Ascending aorta (tissue), 2 donors: ENCODE data around the gene PRLR. TPM values are rescaled to one million over a fixed set of nuclear protein-coding genes. Genes with fewer than 3 reads are reported as not detected.

Experiments
- DNase-seq, 2 donors: peaks; one replicate each; pipeline ENCODE4 v3.0.0-alpha.2; 2019; ENCODE audit warnings: low spot score in 2 of 2
- H3K27ac ChIP-seq, 2 donors: fragments of 200-600 bp; sonication (generic); one replicate each; pipeline ENCODE4 v1.5.1; 2016 to 2017; ENCODE audit warnings: mild to moderate bottlenecking in 1 of 2
- H3K27me3 ChIP-seq: fragments of 200-600 bp; sonication (generic); one replicate; pipeline ENCODE4 v1.5.1; 2017
- H3K36me3 ChIP-seq, 2 donors: fragments of 200-600 bp; sonication (generic); one replicate each; pipeline ENCODE4 v1.5.1; 2016
- H3K4me1 ChIP-seq, 2 donors: fragments of 200-600 bp; sonication (generic); one replicate each; pipeline ENCODE4 v1.5.1; 2016 to 2017; ENCODE audit warnings: mild to moderate bottlenecking in 1 of 2
- H3K4me3 ChIP-seq, 2 donors: fragments of 200-600 bp; sonication (generic); one replicate each; pipeline ENCODE4 v1.5.1; 2016 to 2017; ENCODE audit warnings: mild to moderate bottlenecking in 1 of 2
- H3K9me3 ChIP-seq, 2 donors: fragments of 200-600 bp; sonication (generic); one replicate each; pipeline ENCODE4 v1.5.1; 2016
- intact Hi-C: fragments of 100-400 bp; cut with DNase I; formaldehyde crosslinking; loops from one replicate; pipeline ENCODE4 v1.15.1; 2023
- total RNA-seq: library from RNA; depleted of rRNA; stranded (reverse); fragments of >200 nt; gene quantifications from one replicate; pipeline ENCODE4 v1.1.0, GENCODE V29; 2016
- TF ChIP-seq, protein P1 (sequence below), 3 experiments: fragments of 200-600 bp in 2 of 3; fragments of 450-650 bp in 1 of 3; sonication (generic) in 2 of 3; IDR thresholded peaks; one replicate each; pipeline ENCODE4 v1.5.1; 2016 to 2019; ENCODE audit warnings: antibody characterized with exemption in 3 of 3, mild to moderate bottlenecking in 1 of 3, moderate library complexity in 1 of 3

The PRLR gene
- total RNA-seq, 1 donor from 2014 or later: 0.43 TPM

- no peak overlapping the region for H3K27ac ChIP-seq
- intact Hi-C loops: no loop called here
- H3K4me3 ChIP-seq: no peak overlapping the region
- TF ChIP-seq, protein P1, sequence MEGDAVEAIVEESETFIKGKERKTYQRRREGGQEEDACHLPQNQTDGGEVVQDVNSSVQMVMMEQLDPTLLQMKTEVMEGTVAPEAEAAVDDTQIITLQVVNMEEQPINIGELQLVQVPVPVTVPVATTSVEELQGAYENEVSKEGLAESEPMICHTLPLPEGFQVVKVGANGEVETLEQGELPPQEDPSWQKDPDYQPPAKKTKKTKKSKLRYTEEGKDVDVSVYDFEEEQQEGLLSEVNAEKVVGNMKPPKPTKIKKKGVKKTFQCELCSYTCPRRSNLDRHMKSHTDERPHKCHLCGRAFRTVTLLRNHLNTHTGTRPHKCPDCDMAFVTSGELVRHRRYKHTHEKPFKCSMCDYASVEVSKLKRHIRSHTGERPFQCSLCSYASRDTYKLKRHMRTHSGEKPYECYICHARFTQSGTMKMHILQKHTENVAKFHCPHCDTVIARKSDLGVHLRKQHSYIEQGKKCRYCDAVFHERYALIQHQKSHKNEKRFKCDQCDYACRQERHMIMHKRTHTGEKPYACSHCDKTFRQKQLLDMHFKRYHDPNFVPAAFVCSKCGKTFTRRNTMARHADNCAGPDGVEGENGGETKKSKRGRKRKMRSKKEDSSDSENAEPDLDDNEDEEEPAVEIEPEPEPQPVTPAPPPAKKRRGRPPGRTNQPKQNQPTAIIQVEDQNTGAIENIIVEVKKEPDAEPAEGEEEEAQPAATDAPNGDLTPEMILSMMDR (IDR thresholded peaks at IDR 0.05): no peak
- H3K36me3 ChIP-seq: no peaks in the 10 kb centered on the region
- no peaks in the 10 kb centered on the region for H3K27me3 ChIP-seq
- no peaks in the 10 kb centered on the region for H3K4me1 ChIP-seq
- H3K9me3 ChIP-seq: no peaks in the 10 kb centered on the region
- no peak for DNase-seq
Measured at GRCh38 chr5:35023391-35024178, 206.7 kb downstream of the PRLR start.

GRCh38 chr5:35016174-35017051 lies 213.9 kb downstream of the PRLR start:
- DNase-seq: no peak
- Histone ChIP-seq H3K27ac (no peak overlapping the region), H3K36me3 (no peaks in the 10 kb centered on the region), H3K9me3 (no peaks in the 10 kb centered on the region), H3K4me3 (no peak overlapping the region), H3K4me1 (no peaks in the 10 kb centered on the region), H3K27me3 (no peaks in the 10 kb centered on the region)
- intact Hi-C loops: no loop called here
- TF ChIP-seq, protein P1 (IDR thresholded peaks at IDR 0.05): no peak

- Histone ChIP-seq H3K9me3 (no peaks in the 10 kb centered on the region), H3K27me3 (no peaks in the 10 kb centered on the region), H3K36me3 (no peaks in the 10 kb centered on the region), H3K4me3 (no peak overlapping the region), H3K4me1 (no peaks in the 10 kb centered on the region), H3K27ac (no peak overlapping the region)
- TF ChIP-seq, protein P1 (IDR thresholded peaks at IDR 0.05): no peak
- intact Hi-C loops: no loop called here
- no peak for DNase-seq
Measured at GRCh38 chr5:35015063-35015462, 215.2 kb downstream of the PRLR start.

- TF ChIP-seq, protein P1 (IDR thresholded peaks at IDR 0.05): no peak
- no peak for DNase-seq
Measured at GRCh38 chr5:35012796-35013195, 217.5 kb downstream of the PRLR start.

GRCh38 chr5:35012365-35012764 lies 217.9 kb downstream of the PRLR start:
- Histone ChIP-seq H3K4me1 (no peaks in the 10 kb centered on the region), H3K27ac (no peak overlapping the region), H3K36me3 (no peaks in the 10 kb centered on the region), H3K4me3 (no peak overlapping the region), H3K27me3 (no peaks in the 10 kb centered on the region), H3K9me3 (no peaks in the 10 kb centered on the region)
- TF ChIP-seq, protein P1 (IDR thresholded peaks at IDR 0.05): no peak
- DNase-seq: no peak
- intact Hi-C loops: no loop called here

More at GRCh38 chr5:35012796-35013195, 217.5 kb downstream of the PRLR start:
- no peaks in the 10 kb centered on the region for H3K9me3 ChIP-seq
- no peaks in the 10 kb centered on the region for H3K36me3 ChIP-seq
- no peaks in the 10 kb centered on the region for H3K4me1 ChIP-seq
- no peak overlapping the region for H3K4me3 ChIP-seq
- intact Hi-C loops: no loop called here
- H3K27me3 ChIP-seq: no peaks in the 10 kb centered on the region
- H3K27ac ChIP-seq: no peak overlapping the region
